Suprapubic skin (tissue), 4 donors: ENCODE measurements around the gene TMEM45B. TPM values are rescaled to one million over a fixed set of nuclear protein-coding genes. Genes with fewer than 3 reads are reported as not detected.
"Not testable (repeated sequence)": the region's sequence is repeated elsewhere in the genome, so short reads cannot be mapped to it uniquely, and the experiment has no call there.

Experiments
- DNase-seq, 2 donors: peaks; one replicate each; pipeline ENCODE4 v3.0.0-alpha.2; 2019; ENCODE audit warnings: low spot score in 2 of 2
- H3K27ac ChIP-seq: fragments of 200-600 bp; sonication (generic); one replicate; pipeline ENCODE4 v1.5.1; 2019
- H3K27me3 ChIP-seq: fragments of 200-600 bp; sonication (generic); one replicate; pipeline ENCODE4 v1.5.1; 2019
- H3K36me3 ChIP-seq: fragments of 200-600 bp; sonication (generic); one replicate; pipeline ENCODE4 v1.5.1; 2019
- H3K4me1 ChIP-seq: fragments of 200-600 bp; sonication (generic); one replicate; pipeline ENCODE4 v1.5.1; 2019
- H3K4me3 ChIP-seq: fragments of 200-600 bp; sonication (generic); one replicate; pipeline ENCODE4 v1.5.1; 2019; ENCODE audit warnings: mild to moderate bottlenecking
- H3K9me3 ChIP-seq: fragments of 200-600 bp; sonication (generic); one replicate; pipeline ENCODE4 v1.5.1; 2019
- CTCF ChIP-seq, 2 donors: fragments of 200-600 bp in 1 of 2; fragments of 450-650 bp in 1 of 2; sonication (generic) in 1 of 2; IDR thresholded peaks; one replicate each; pipeline ENCODE4 v1.5.1; 2016 to 2019; ENCODE audit warnings: antibody characterized with exemption in 2 of 2, mild to moderate bottlenecking in 1 of 2, moderate library complexity in 1 of 2
- EP300 ChIP-seq: sonication (generic); formaldehyde crosslinking; IDR thresholded peaks from one replicate; pipeline ENCODE4 v1.6.1; 2017; ENCODE audit warnings: antibody characterized with exemption
- POLR2A ChIP-seq, 2 donors: fragments of 450-650 bp; IDR thresholded peaks; one replicate each; pipeline ENCODE4 v1.6.1; 2017; ENCODE audit warnings: antibody characterized with exemption in 2 of 2, mild to moderate bottlenecking in 2 of 2, moderate library complexity in 2 of 2
- POLR2AphosphoS5 ChIP-seq, 3 donors: sonication (generic); formaldehyde crosslinking; IDR thresholded peaks; one replicate each; pipeline ENCODE4 v1.6.1; 2017; ENCODE audit warnings: antibody characterized with exemption in 3 of 3
- WGBS: methylation state at CpG from one replicate; pipeline ENCODE4 v1.1.5; 2018; 5-methylcytosine and 5-hydroxymethylcytosine counted together
- total RNA-seq, 4 donors: library from RNA; depleted of rRNA; stranded (reverse); fragments of >200 nt; gene quantifications; one replicate each; pipeline ENCODE4 v1.1.0, GENCODE V29; 2016

Gene TMEM45B
- total RNA-seq, 4 donors from 2014 or later: 19.9 to 42.0 (median 35.9) TPM

GRCh38 chr11:129770993-129771392, 44.7 kb upstream of the TMEM45B start:
- Histone ChIP-seq H3K27ac (no peak overlapping the region), H3K9me3 (no peaks in the 10 kb centered on the region), H3K4me3 (no peak overlapping the region), H3K36me3 (no peaks in the 10 kb centered on the region), H3K27me3 (no peaks in the 10 kb centered on the region), H3K4me1 (no peaks in the 10 kb centered on the region)
- no peak for TF ChIP-seq POLR2A (IDR thresholded peaks at IDR 0.05)
- no peak for TF ChIP-seq CTCF (IDR thresholded peaks at IDR 0.05)
- TF ChIP-seq POLR2AphosphoS5 (IDR thresholded peaks at IDR 0.05): no peak
- TF ChIP-seq EP300: no peak
- no peak for DNase-seq
- 76% methylated on average over 1 of the region's 1 CpG for WGBS

- 56% methylated on average over 1 of the region's 1 CpG for WGBS
- H3K9me3 ChIP-seq, H3K27me3 ChIP-seq, H3K36me3 ChIP-seq, H3K4me1 ChIP-seq, H3K4me3 ChIP-seq, DNase-seq, H3K27ac ChIP-seq: not testable (repeated sequence)
Measured at GRCh38 chr11:129771456-129771855, 44.2 kb upstream of the TMEM45B start.

GRCh38 chr11:129778877-129779276, 36.8 kb upstream of the TMEM45B start:
- Histone ChIP-seq H3K4me1 (no peaks in the 10 kb centered on the region), H3K4me3 (no peak overlapping the region), H3K27ac (no peak overlapping the region), H3K36me3 (no peaks in the 10 kb centered on the region), H3K27me3 (no peaks in the 10 kb centered on the region), H3K9me3 (no peaks in the 10 kb centered on the region)
- WGBS: 90% methylated on average over 5 of the region's 5 CpGs
- no peak for DNase-seq
- TF ChIP-seq EP300 (no peak), POLR2A (IDR thresholded peaks at IDR 0.05) (no peak), POLR2AphosphoS5 (IDR thresholded peaks at IDR 0.05) (no peak), CTCF (IDR thresholded peaks at IDR 0.05) (no peak)

- DNase-seq: no peak
- Histone ChIP-seq H3K4me1 (no peaks in the 10 kb centered on the region), H3K27ac (no peak overlapping the region), H3K9me3 (no peaks in the 10 kb centered on the region), H3K4me3 (no peak overlapping the region), H3K36me3 (no peaks in the 10 kb centered on the region), H3K27me3 (no peaks in the 10 kb centered on the region)
- 69% methylated on average over 3 of the region's 3 CpGs for WGBS
- no peak for TF ChIP-seq POLR2A (IDR thresholded peaks at IDR 0.05)
Measured at GRCh38 chr11:129779342-129779741, 36.3 kb upstream of the TMEM45B start.

- no peak overlapping the region for H3K4me3 ChIP-seq
- no peak for DNase-seq
- no peak overlapping the region for H3K27ac ChIP-seq
- H3K4me1 ChIP-seq: no peaks in the 10 kb centered on the region
- no peaks in the 10 kb centered on the region for H3K9me3 ChIP-seq
- 49% methylated on average over 3 of the region's 3 CpGs for WGBS
- H3K27me3 ChIP-seq: peaks cover 3% of the 10 kb centered on the region
- H3K36me3 ChIP-seq: no peaks in the 10 kb centered on the region
- TF ChIP-seq EP300: no peak
- TF ChIP-seq CTCF (IDR thresholded peaks at IDR 0.05): no peak
- TF ChIP-seq POLR2AphosphoS5 (IDR thresholded peaks at IDR 0.05): no peak
Measured at GRCh38 chr11:129785383-129786111, 30.1 kb upstream of the TMEM45B start.

- DNase-seq, H3K9me3 ChIP-seq, H3K4me1 ChIP-seq, H3K4me3 ChIP-seq, H3K36me3 ChIP-seq, H3K27ac ChIP-seq, H3K27me3 ChIP-seq: not testable (repeated sequence)
- 70% methylated on average over 2 of the region's 2 CpGs for WGBS
Measured at GRCh38 chr11:129786112-129786416, 29.6 kb upstream of the TMEM45B start.

GRCh38 chr11:129787532-129788155, 28.0 kb upstream of the TMEM45B start:
- no peak overlapping the region for H3K27ac ChIP-seq
- no peaks in the 10 kb centered on the region for H3K9me3 ChIP-seq
- peaks cover 4% of the 10 kb centered on the region for H3K4me1 ChIP-seq
- H3K4me3 ChIP-seq: no peak overlapping the region
- TF ChIP-seq EP300: no peak
- no peak for TF ChIP-seq POLR2AphosphoS5 (IDR thresholded peaks at IDR 0.05)
- no peak for TF ChIP-seq POLR2A (IDR thresholded peaks at IDR 0.05)
- no peak for TF ChIP-seq CTCF (IDR thresholded peaks at IDR 0.05)
- H3K27me3 ChIP-seq: peaks cover 3% of the 10 kb centered on the region
- 78% methylated on average over 2 of the region's 2 CpGs for WGBS
- no peak for DNase-seq
- H3K36me3 ChIP-seq: no peaks in the 10 kb centered on the region
